HG02588 (cell line): ENCODE data around the gene UBE2H.

Source experiments
- ATAC-seq: cut with Tn5 transposase; IDR thresholded peaks from one replicate; pipeline ENCODE4 v1.9.1; 2021; ENCODE audit warnings: mild to moderate bottlenecking, moderate library complexity; ENCODE audit not compliant: unreplicated experiment

Gene UBE2H

GRCh38 chr7:129950933-129951225 is 1.9 kb downstream of the UBE2H start:
- no peak for ATAC-seq

DNA sequence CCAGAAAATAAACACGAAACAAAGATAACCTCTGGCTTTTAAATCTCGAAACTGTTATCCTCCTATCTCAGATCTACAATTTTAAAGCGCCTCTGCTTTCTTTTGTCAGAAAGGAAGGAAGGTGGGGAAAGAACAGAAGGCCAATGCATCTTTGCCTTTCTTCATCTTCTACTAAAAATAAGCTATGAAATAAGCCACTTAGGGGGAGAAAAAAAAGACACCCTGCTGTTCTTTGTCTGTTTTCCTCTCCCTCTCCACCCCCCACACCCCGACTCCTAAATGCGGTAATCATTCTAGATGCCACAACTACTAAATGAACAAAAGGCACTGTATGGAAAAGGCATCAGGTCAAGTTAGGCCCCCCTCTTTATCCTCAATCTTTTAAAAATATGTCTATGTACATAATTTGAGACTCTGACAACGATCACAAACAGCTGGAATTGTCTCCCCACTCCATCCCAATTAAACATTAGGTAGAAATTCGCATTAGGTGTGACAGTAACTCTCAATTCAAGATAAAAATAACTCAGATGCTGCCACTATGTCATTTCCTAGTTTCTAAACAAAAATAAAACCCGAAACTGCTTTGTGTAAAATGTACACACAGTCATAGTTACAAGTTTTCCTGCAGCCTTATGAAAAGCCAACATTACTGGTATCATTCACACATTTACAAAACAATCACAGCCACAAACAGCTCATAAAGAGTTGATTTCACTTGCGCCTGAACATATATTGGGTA is 2.4 kb downstream of the UBE2H start:
- peak; percentile 21 for ATAC-seq

- peak; percentile 13 for ATAC-seq
Observed at GRCh38 chr7:129949292-129950133, 3.2 kb downstream of the UBE2H start.

GRCh38 chr7:129948877-129949291 is 3.9 kb downstream of the UBE2H start:
- peak; percentile 45 for ATAC-seq

GRCh38 chr7:129948338-129948737 is 4.4 kb downstream of the UBE2H start:
- ATAC-seq: no peak

DNA sequence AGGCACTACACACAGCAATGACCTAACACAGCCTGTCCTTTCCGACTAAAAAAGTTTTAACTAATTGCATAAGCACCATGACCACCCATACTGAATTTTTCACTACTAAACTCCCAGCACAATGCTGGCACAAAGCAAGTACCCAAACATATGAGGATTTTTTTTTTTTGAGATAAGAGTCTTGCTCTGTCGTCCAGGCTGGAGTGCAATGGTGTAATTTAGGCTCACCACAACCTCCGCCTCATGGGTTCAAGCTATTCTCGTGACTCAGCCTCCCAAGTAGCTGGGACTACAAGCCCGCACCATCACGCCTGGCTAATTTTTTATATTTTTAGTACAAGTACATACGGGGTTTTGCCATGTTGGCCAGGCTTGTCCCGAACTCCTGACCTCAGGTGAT is 5.1 kb downstream of the UBE2H start:
- no peak for ATAC-seq

DNA sequence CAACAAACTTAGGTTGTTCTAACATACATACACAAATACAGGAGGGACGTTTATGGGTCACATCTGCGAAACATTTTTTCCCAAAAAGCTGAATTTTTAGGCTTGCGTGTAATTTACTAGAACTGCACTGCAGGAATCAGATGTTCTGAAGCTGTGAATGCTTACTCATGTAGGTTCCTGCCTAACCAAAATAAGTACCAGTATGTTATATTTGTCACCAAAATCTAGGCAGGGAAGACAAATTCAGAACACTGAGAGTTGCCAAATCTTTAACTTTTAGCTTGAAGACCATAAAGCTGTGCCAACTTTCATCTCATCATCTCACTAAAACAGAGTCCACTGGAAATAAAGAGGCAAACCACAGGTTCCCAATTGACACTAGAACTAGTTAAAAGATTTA is 5.7 kb downstream of the UBE2H start:
- ATAC-seq: no peak

GRCh38 chr7:129946282-129946681 is 6.5 kb downstream of the UBE2H start:
- ATAC-seq: no peak

DNA sequence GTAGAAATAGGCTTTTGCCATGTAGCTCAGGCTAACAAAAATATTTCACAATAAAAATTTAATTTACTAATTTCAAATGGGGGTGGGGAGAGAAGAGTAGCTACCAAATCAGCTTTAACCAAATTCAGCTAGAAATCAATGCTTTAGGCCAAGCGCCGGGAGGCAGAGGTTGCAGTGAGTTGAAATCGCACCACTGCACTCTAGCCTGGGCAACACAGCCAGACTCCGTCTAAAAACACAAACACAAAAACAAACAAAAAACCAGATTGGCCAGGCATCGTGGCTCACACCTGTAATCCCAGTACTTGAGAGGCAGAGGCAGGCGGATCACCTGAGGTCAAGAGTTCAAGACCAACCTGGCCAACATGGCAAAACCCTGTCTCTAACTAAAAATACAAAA is 9.4 kb downstream of the UBE2H start:
- ATAC-seq: no peak

DNA sequence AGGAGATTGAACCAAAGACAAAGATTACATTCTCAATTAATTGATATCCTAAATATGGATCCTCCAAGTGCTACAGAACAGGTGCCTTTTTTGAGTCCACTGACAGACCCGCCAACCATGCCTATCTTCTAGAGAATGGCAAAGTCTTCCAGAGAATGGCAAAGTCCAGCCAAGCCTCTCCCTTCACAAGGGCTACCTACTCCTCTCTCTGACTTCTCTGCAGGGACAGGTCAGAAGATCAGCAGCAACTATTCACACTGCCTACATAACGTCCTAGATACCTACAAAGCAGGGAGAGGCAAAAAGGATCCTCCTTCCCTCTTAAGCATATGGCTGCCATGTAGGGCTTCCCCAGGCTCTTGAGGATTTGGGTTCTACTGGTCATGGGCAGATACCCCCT is 12.4 kb downstream of the UBE2H start:
- ATAC-seq: no peak

- no peak for ATAC-seq
Observed at GRCh38 chr7:129939881-129940280, 12.9 kb downstream of the UBE2H start.

DNA sequence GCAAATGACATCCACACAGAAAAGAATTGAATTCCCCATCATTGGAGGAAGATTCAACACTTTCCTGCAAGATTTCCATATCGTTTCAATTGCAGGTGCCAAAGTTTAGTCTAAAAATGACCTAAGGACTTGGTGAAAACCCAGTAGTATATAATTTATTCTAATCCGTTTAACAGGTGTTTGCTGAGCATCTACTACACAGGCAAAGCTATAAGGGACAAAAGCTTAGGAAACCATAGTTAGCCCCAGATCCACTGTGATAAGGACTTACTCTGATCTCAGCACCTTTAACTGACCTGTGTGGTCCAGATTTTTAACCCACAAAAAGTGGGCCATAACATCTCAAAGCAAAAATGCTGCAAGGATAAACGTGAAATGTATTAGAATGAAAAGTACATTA is 19.1 kb downstream of the UBE2H start:
- no peak for ATAC-seq

DNA sequence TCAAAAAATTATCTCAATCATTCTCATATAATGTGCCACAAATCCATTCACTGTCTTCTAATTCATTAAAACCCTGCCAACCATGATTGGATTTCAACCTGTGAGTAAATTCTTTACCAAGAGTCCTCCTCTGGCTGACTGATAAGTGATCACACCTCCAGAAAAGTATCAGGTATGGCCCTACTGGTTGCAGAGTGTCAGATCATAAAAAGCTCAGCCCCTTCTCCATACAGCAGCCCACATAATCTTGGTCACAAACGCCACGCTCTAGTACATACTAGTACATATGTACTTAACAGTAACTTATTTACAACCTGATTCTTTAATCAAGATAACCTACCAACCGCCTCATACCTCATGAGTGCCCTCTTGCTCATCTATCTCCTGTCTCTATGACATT is 26.1 kb downstream of the UBE2H start:
- no peak for ATAC-seq

DNA sequence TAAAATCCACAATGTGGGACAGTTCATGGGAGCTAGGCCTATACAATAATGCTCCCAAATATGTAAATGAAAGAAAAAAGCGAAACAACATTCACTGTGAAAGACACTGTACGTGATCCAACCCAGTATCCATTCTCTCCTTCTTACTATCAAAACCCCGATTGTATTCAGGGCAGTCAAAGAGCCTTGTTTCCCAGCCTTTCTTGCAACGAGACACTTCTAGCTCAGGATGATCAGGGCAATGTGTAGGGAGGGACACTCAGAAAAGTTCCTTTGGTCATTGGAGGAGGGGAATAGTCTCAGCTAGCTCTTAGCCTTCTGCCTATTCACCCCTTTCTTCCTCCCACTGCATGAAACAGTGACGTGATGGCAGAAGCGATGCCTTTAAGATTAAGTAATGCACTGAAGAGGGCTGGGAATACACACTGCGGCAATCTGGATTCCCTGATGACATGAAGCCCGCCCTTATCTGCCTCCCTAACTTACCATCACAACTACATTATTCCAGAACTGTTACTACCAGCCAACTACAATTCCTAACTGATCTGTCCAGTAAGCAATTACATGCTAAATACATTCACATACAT is 27.3 kb downstream of the UBE2H start:
- no peak for ATAC-seq

- no peak for ATAC-seq
Observed at GRCh38 chr7:129924602-129925001, 28.2 kb downstream of the UBE2H start.

GRCh38 chr7:129923709-129924108 is 29.1 kb downstream of the UBE2H start:
- ATAC-seq: no peak

DNA sequence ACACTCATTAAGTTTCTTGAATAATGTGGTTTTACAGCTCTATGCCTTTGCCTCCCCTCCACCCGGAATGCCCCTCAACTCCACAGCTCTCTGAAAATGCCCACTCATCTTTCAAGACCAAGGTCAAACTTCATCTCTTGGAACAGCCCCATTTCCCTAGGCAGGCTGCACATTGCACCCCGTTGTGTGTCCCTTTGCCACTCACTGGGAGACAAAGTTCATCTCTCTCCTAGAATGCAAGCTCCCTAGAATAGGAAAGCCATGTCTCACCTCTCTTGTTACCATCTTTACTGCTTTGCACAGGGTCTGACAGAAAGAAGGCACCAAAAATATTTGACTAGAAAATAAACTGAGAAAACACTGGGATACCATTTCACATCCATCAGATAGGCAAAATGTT is 33.3 kb downstream of the UBE2H start:
- ATAC-seq: no peak

DNA sequence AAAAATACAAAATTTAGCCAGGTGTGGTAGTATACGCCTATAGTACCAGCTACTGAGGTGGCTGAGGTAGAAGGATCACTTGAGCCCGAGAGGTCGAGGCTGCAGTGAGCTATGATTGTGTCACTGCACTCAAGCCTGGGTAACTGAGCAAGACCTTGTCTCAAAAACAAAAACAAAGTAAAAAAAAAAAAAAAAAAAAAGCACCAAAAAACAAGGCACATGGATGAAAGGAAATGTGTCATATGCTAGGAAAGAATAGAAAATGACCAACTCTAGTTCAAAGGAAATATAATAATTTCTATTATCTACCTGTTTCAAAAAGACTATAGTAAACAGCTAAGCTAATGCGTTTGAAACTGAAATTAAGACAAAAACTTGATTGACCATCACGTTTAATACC is 33.8 kb downstream of the UBE2H start:
- ATAC-seq: no peak

DNA sequence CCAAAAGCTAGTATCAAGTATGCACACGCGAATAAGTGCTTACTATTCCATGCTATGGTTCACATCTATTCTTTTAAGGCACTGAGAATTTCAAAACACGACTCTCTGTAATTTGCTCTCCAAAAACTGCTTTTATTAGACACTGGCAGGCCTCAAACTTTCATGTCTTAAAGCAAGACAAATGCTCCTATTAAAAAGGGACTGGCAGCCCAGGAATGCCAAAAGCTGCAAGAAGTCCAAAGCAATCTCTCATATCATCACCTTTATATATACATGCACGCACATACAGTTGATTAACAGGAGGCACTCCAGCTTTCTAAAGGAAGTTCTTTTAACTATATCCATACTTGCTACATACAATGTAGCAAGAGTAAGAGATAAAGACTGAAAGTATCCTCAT is 34.8 kb downstream of the UBE2H start:
- ATAC-seq: no peak

- ATAC-seq: no peak
Observed at GRCh38 chr7:129914536-129915272, 38.1 kb downstream of the UBE2H start.

GRCh38 chr7:129913428-129913827 is 39.3 kb downstream of the UBE2H start:
- ATAC-seq: no peak
